Measurements from ENCODE around the gene RHOU.

The RHOU gene

GRCh38 chr1:228784181-228784580 is 48.9 kb downstream of the RHOU start:
- peak; percentile 38 for DNase-seq (ENCODE audit: low read depth, low spot score)

DNA sequence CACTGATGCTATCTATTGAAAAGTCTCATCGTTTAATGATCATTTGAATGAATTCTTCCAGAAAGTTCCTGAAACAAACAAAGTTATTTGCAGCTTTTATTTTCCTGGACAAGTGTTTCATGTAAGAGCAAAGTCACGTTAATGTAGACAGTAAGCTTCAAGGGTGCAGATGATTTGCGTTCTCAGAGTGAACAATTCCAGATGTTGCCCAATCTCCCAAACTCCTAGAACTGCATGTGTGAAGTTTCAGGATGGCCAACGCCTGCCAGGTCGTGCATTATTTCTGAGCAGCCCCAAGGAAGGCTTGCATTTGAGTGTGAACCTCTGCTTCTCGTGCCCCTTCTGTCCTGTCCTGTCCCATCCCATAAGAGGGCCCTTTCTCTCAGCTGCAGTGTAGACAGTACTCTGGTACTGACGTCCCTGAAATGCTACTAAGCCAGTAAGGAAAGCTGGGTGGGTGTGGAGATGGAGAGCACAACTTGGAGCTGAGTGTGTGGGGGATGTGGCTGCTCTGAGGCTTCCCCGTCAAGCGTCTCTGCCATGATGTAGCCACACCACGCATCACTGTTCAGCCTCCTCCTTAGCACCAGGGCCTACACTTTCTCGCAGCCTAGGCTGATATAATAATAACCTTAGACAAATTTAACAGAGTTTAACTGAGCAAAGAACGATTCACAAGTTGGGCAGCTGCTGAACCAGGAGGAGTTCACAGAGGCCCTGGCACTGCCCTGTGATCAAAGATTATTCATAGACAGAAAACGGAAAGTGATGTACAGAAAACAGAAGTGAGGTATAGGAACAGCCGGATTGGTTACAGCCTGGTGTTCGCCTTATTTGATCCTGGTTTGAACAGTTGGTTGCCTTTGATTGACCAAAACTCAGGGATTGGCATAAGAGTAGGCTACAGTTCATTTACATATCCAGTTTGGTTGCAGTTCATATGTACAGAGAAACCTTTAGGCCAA is 50.4 kb downstream of the RHOU start:
- no peak for DNase-seq (ENCODE audit: low read depth, low spot score)

DNA sequence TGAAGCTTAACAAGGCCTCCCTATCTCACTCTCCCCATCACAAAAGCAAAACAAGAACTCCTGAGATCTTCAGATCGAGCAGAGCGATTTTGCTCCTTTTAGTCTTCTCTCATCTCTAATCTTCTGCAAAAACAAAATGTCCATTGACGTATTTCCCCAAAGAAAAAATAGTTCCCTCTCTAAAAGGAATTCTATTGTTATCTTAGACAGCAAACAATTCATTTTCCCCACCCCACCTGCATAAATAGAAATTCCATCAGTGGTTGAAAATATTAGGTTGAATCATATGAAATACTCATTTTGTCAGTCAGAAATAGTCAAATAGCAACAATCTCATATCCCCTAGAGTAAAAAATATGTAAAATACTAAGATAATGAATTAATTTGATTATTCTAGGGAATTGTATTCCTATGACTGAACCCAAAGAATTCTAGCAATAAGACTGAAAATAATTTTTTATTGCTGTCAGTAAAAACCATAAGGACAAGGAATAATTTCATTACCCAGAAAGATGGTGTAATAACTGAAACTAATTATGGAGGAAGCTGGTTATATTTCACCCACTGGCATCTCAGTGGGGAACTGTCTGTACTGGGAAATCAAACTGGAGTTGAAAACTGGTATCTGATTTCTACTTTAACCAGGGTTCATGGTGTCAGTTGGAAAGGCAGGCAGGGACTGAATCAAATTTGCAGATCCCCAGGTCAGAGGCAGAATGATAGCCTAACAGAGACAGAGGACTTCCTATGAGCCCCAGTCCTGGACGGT is 51.3 kb downstream of the RHOU start:
- no peak for DNase-seq (ENCODE audit: low read depth, low spot score)

DNA sequence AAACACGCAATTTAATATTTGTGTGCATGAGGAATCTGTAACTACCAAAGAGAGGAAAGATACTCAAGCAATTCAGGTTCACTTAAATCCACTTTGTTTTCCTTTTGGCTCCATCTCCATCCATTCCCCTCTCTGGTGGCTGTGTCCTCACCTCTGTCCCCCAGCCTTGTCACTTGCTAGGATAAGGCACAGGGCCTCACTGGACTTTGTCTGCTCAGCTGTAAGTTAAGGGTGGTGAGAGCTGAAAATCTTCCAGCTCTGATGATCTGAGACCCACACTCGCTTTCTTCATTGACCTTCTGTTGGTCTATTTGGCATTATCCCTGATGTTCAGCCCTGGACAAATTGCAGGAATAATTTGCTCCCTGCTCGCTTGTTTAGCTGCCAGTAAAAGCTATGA is 56.5 kb downstream of the RHOU start:
- no peak for DNase-seq (ENCODE audit: low read depth, low spot score)

DNA sequence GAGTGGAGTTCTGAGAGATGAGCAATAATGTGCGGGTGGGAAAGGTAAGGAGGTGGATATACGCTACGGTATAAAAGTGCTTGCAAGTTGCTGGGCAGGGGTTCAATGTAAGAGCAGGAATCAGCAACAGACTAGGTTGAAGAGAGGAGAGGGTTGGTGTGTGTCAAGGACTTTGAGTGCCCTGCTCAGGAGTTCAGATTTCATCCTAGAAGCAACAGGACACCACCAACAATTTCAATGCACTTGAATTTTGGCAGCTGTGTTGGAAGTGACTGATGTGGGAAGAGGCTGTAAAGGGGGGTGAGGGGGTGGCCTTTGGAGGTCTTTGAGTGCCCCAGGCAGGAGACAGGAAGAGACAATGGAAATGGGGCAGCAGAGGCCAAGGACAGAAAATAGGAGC is 57.3 kb downstream of the RHOU start:
- no peak for DNase-seq (ENCODE audit: low read depth, low spot score)

DNA sequence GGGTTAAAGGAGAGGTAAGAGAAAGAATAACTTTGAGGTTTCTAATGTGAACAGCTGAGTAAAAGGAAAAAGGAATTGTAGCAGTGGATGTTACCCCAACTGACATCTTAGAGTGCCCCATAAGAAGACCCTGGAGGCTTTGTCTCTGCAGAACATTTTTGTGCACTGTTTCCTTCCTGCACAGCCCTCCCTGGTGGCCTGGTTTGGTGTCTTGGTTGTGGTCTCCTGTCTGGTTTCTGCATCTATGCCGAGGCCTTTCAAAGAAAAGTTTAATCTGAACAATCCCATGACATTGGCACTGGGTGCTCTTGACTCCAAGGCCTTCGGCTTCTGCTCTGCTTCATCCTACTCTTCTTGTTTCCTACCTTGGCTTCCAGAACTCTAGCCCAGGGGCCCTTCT is 57.8 kb downstream of the RHOU start:
- no peak for DNase-seq (ENCODE audit: low read depth, low spot score)

GRCh38 chr1:228794173-228794572 is 58.9 kb downstream of the RHOU start:
- DNase-seq (ENCODE audit: low read depth, low spot score) = no peak

GRCh38 chr1:228794810-228795209 is 59.5 kb downstream of the RHOU start:
- DNase-seq (ENCODE audit: low read depth, low spot score) = no peak

DNA sequence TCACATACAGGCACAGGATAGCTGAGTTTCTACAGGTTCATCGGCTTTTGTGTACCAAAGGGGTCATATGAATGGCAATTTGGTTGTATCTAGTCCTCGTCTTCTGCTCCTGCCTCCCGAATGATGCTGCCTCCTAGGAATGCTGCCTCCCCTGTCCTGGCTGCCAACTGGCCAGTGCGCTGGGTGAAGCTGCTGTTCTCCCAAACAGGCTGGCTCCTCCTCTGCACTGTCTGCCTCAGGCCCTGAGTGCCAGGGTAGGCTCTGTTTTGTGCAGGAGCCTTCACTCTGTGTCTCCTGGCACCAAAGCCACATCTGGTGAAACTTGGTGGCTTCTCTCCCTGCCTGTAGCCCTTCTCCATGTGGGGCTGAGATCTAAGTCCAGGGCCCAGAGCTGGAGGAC is 60.3 kb downstream of the RHOU start:
- no peak for DNase-seq (ENCODE audit: low read depth, low spot score)

Measured in ELF-1 (cell line).